OCI-LY1 (cell line): ENCODE data around the gene ZPR1.

Source experiments
- EZH2 ChIP-seq: fragments of 200-600 bp; sonication (generic), shearing (Covaris generic); IDR thresholded peaks from 2 replicates; pipeline ENCODE4 v1.8.0; 2017; ENCODE audit warnings: borderline replicate concordance, mixed run types, mild to moderate bottlenecking, antibody characterized with exemption, low read length, moderate library complexity, mixed read lengths
- TF ChIP-seq, protein P1 (sequence below): fragments of 200-600 bp; sonication (generic), shearing (Covaris generic); IDR thresholded peaks from 2 replicates; pipeline ENCODE4 v1.5.1; 2017; ENCODE audit warnings: mild to moderate bottlenecking, antibody characterized with exemption, low read length, moderate library complexity, mixed read lengths

GRCh38 chr11:116786326-116786725, 1.5 kb downstream of the ZPR1 start:
- TF ChIP-seq, protein P1, sequence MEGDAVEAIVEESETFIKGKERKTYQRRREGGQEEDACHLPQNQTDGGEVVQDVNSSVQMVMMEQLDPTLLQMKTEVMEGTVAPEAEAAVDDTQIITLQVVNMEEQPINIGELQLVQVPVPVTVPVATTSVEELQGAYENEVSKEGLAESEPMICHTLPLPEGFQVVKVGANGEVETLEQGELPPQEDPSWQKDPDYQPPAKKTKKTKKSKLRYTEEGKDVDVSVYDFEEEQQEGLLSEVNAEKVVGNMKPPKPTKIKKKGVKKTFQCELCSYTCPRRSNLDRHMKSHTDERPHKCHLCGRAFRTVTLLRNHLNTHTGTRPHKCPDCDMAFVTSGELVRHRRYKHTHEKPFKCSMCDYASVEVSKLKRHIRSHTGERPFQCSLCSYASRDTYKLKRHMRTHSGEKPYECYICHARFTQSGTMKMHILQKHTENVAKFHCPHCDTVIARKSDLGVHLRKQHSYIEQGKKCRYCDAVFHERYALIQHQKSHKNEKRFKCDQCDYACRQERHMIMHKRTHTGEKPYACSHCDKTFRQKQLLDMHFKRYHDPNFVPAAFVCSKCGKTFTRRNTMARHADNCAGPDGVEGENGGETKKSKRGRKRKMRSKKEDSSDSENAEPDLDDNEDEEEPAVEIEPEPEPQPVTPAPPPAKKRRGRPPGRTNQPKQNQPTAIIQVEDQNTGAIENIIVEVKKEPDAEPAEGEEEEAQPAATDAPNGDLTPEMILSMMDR: no peak
- TF ChIP-seq EZH2: no peak
